HepG2 (cell line): ENCODE measurements around the gene RRAS2. TPM values are rescaled to one million over a fixed set of nuclear protein-coding genes. Genes with fewer than 3 reads are reported as not detected.

Experiments
- SP1 ChIP-seq, 2 experiments: fragments of 450-650 bp in 1 of 2; sonication (generic) in 1 of 2; formaldehyde crosslinking in 1 of 2; IDR thresholded peaks; 2 replicates each; pipeline versions ENCODE4 v1.4.0 to v1.6.1; 2016 to 2020; ENCODE audit warnings: missing genetic modification reagents in 1 of 2
- TBX2 ChIP-seq: sonication (generic); formaldehyde crosslinking; IDR thresholded peaks from 2 replicates; pipeline ENCODE4 v1.5.0; 2020; ENCODE audit warnings: missing genetic modification reagents, mild to moderate bottlenecking, borderline replicate concordance
- ZBTB34 ChIP-seq: sonication (generic); formaldehyde crosslinking; IDR thresholded peaks from 2 replicates; pipeline ENCODE4 v1.8.0; 2022; ENCODE audit warnings: mild to moderate bottlenecking, missing genetic modification reagents
- ZNF441 ChIP-seq: sonication (generic); formaldehyde crosslinking; IDR thresholded peaks from 2 replicates; pipeline ENCODE4 v1.7.0; 2021; ENCODE audit warnings: missing genetic modification reagents, borderline replicate concordance
- ZNF788 ChIP-seq: sonication (generic); formaldehyde crosslinking; IDR thresholded peaks from 2 replicates; pipeline ENCODE4 v1.5.0; 2020; ENCODE audit warnings: mild to moderate bottlenecking, missing genetic modification reagents, borderline replicate concordance
- polyA plus RNA-seq, 8 experiments: library from polyadenylated mRNA; depleted of rRNA in 3 of 8; stranded (reverse) in 7 of 8; unstranded in 1 of 8; fragments of >200 nt; fragmentation: Illumina TruSeq in 4 of 8; extraction: Trizol in 4 of 8; gene quantifications; 2 replicates each; pipeline versions ENCODE4 v1.2.1 to v1.2.3, GENCODE V29; 2011 to 2016; ENCODE audit warnings: low read depth in 4 of 8, missing spikeins in 1 of 8, mixed read lengths in 1 of 8; ENCODE audit not compliant: insufficient read depth in 1 of 8
- total RNA-seq, 5 experiments: library from RNA; depleted of rRNA; stranded (reverse); fragments of >200 nt; fragmentation: Illumina TruSeq; extraction: Trizol; gene quantifications; 2 replicates each; pipeline ENCODE4 v1.2.3, GENCODE V29; 2016; ENCODE audit warnings: low read depth in 1 of 5
- TF ChIP-seq, protein P1 (sequence below): sonication (generic); formaldehyde crosslinking; IDR thresholded peaks from 2 replicates; pipeline ENCODE4 v1.8.1; 2023; ENCODE audit warnings: mild to moderate bottlenecking, moderate library complexity, missing genetic modification reagents
- TF ChIP-seq, protein P2 (sequence below): sonication (generic); formaldehyde crosslinking; IDR thresholded peaks from 2 replicates; pipeline ENCODE4 v1.8.1; 2023; ENCODE audit warnings: mild to moderate bottlenecking, missing genetic modification reagents

Gene RRAS2
- total and polyA plus RNA-seq, 2 of the 13 experiments (the other 11 are each of a cell fraction or from before 2014, with no cell fraction given): 19.0 to 44.1 TPM

DNA sequence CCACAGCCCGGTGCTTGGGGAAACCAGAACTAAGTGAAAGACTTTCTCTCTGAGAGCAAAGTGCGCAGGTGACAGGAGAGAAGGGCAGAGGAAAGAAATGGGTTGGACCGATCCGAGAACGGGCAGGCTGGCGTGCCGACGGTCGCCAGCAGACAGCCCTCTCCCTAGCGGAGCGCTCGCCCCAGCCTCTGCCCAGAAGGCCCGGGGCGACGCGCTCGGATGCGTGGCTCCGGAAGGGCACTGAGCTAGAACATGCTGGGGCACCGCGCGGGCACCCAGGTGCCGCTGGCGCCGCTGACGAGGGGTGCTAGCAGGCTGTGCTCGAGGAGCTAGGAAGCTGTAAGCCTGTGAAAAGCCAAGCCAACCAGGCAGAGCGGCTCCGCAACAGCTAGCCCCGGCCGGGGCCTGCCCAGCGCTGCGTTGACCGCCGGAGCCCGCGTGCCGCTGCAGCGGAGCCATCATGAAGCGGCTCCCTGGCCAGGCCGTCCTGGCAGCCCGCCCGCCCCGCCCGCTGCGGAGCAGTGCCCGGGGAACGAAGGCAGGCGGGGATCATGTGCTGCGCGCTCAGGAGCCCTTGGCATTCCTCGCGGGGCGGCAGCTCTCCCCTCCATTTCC, 22.1 kb upstream of the RRAS2 start (continued):
- TF ChIP-seq TBX2 (peak; percentile 41; the same call in 1 of the 2 replicates), ZBTB34 (0 out of 2 replicates have a peak, but pooled peaks have one; percentile 59), ZNF441 (peak; percentile 33; the same call in 1 of the 2 replicates), SP1 (IDR thresholded peaks at IDR 0.05) (no peak), SP1 (CRISPR knock-in tag; IDR thresholded peaks at IDR 0.05) (no peak), ZNF788 (CRISPR knock-in tag) (no peak)
- TF ChIP-seq, protein P1, sequence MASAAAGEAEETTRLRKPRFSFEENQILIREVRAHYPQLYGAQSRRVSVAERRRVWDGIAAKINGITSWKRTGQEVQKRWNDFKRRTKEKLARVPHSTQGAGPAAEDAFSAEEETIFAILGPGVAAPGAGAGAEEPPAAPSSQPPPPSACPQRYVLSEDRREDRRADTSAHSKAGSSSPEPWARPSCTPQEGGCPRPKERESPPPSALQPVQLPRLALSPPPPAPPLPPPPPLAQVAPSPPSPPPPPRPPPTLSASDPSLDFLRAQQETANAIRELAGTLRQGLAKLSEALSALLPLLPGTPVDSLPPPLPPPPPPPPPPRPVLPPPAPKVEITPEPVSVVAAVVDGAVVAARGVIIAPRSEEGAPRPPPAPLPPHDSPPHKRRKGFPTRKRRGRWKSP: peak; percentile 46; the same call in 1 of the 2 replicates
- TF ChIP-seq, protein P2, sequence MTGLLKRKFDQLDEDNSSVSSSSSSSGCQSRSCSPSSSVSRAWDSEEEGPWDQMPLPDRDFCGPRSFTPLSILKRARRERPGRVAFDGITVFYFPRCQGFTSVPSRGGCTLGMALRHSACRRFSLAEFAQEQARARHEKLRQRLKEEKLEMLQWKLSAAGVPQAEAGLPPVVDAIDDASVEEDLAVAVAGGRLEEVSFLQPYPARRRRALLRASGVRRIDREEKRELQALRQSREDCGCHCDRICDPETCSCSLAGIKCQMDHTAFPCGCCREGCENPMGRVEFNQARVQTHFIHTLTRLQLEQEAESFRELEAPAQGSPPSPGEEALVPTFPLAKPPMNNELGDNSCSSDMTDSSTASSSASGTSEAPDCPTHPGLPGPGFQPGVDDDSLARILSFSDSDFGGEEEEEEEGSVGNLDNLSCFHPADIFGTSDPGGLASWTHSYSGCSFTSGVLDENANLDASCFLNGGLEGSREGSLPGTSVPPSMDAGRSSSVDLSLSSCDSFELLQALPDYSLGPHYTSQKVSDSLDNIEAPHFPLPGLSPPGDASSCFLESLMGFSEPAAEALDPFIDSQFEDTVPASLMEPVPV (CRISPR knock-in tag): peak; percentile 39; the same call in 1 of the 2 replicates
